ENCODE measurements around the gene CNGB1.
"Not testable (repeated sequence)": the region's sequence is repeated elsewhere in the genome, so short reads cannot be mapped to it uniquely, and the experiment has no call there.

Gene CNGB1

DNA sequence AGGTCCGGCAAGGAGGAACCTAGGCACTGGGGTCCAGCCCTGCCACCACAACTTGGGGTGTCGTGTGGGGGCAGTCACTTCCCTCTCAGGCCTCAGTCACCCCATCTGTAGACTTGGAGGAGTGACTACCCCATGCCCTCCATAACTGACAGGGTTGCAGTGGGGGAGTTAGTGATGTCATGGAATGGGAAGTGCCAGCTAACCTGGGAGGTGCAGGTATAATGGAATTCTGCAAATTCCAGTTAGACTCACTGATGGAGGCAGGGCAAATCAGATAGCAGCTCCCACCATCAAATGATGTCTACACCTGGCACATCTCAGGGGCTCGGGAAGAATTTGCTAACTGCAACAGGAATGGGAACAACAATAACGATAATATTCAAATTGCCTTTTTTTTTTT is 72.9 kb downstream of the CNGB1 start:
- Histone ChIP-seq H3K4me1 (ENCODE audit: insufficient read depth, low read length, poor library complexity, severe bottlenecking) (no peaks in the 10 kb centered on the region), H3K36me3 (ENCODE audit: insufficient read depth, low read length) (no peaks in the 10 kb centered on the region), H3K79me2 (ENCODE audit: insufficient read depth, low read length) (no peaks in the 10 kb centered on the region)

DNA sequence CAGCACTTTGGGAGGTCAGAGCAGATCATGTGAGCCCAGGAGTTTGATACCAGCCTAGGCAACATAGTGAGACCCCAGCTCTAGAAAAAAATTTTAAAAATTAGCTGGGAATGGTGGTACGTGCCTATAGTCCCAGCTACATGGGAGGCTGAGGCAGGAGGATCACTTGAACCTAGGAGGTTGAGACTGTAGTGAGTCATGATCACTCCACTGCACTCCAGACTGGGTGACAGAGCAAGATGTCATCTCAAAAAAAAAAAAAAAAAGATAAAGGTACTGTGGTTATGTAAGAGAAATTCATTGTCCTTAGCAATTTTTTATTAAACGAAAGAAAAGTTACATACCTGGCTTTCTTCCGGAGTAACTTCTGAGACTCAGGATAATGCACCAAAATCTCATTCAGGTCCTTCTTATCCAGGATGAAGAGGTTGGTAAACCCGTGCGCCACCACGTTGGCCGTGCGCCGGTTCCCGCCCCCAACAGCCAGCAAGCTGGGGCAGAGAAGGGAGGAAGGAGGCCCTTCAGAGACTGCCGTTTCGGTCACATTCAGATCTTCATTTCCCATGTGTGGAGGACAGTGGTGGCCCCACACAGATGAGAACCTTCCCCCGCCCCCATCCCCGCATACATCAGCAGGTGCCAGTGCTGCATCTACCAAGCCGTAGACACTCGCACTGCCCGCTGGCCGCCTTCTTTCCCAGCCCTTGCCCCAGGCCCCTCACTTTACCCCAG is 73.7 kb downstream of the CNGB1 start:
- no peaks in the 10 kb centered on the region for H3K36me3 ChIP-seq (ENCODE audit: insufficient read depth, low read length)
- TF ChIP-seq, protein P1, sequence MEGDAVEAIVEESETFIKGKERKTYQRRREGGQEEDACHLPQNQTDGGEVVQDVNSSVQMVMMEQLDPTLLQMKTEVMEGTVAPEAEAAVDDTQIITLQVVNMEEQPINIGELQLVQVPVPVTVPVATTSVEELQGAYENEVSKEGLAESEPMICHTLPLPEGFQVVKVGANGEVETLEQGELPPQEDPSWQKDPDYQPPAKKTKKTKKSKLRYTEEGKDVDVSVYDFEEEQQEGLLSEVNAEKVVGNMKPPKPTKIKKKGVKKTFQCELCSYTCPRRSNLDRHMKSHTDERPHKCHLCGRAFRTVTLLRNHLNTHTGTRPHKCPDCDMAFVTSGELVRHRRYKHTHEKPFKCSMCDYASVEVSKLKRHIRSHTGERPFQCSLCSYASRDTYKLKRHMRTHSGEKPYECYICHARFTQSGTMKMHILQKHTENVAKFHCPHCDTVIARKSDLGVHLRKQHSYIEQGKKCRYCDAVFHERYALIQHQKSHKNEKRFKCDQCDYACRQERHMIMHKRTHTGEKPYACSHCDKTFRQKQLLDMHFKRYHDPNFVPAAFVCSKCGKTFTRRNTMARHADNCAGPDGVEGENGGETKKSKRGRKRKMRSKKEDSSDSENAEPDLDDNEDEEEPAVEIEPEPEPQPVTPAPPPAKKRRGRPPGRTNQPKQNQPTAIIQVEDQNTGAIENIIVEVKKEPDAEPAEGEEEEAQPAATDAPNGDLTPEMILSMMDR (conservative IDR thresholded peaks at IDR 0.05; ENCODE audit: low read length), result no peak
- no peak for TF ChIP-seq EZH2phosphoT487 (IDR thresholded peaks at IDR 0.05; ENCODE audit: borderline replicate concordance)
- no peaks in the 10 kb centered on the region for H3K27me3 ChIP-seq (ENCODE audit: insufficient read depth, low read length, poor library complexity, severe bottlenecking)
- H3K4me2 ChIP-seq (ENCODE audit: low read depth, low read length, poor library complexity, severe bottlenecking), result no peak overlapping the region
- no peak overlapping the region for H2AFZ ChIP-seq (ENCODE audit: low read length)
- no peak overlapping the region for H3K9ac ChIP-seq (ENCODE audit: low read depth, low read length, poor library complexity, severe bottlenecking)
- no peak overlapping the region for H3K4me3 ChIP-seq (ENCODE audit: low read length, poor library complexity, severe bottlenecking)
- H3K9me3 ChIP-seq (ENCODE audit: insufficient read depth, low read depth, low read length), result no peaks in the 10 kb centered on the region
- H3K4me1 ChIP-seq (ENCODE audit: insufficient read depth, low read length, poor library complexity, severe bottlenecking), result no peaks in the 10 kb centered on the region
- no peaks in the 10 kb centered on the region for H3K79me2 ChIP-seq (ENCODE audit: insufficient read depth, low read length)
- H4K20me1 ChIP-seq (ENCODE audit: insufficient read depth, low read length, poor library complexity, severe bottlenecking), result no peaks in the 10 kb centered on the region
- no peaks in the 10 kb centered on the region for H3K9me2 ChIP-seq (replicated peaks; ENCODE audit: low read depth, low read length)
- H3F3A ChIP-seq (ENCODE audit: low read depth), result no peaks in the 10 kb centered on the region

More for the DNA sequence above, 72.9 kb downstream of the CNGB1 start:
- Histone ChIP-seq H3K4me3 (ENCODE audit: low read length, poor library complexity, severe bottlenecking) (no peak overlapping the region), H4K20me1 (ENCODE audit: insufficient read depth, low read length, poor library complexity, severe bottlenecking) (no peaks in the 10 kb centered on the region), H2AFZ (ENCODE audit: low read length) (no peak overlapping the region), H3K9me2 (replicated peaks; ENCODE audit: low read depth, low read length) (no peaks in the 10 kb centered on the region), H3K9ac (ENCODE audit: low read depth, low read length, poor library complexity, severe bottlenecking) (no peak overlapping the region), H3F3A (ENCODE audit: low read depth) (no peaks in the 10 kb centered on the region), H3K4me2 (ENCODE audit: low read depth, low read length, poor library complexity, severe bottlenecking) (no peak overlapping the region), H3K27me3 (ENCODE audit: insufficient read depth, low read length, poor library complexity, severe bottlenecking) (no peaks in the 10 kb centered on the region), H3K9me3 (ENCODE audit: insufficient read depth, low read depth, low read length) (no peaks in the 10 kb centered on the region)
- TF ChIP-seq EZH2phosphoT487 (IDR thresholded peaks at IDR 0.05; ENCODE audit: borderline replicate concordance), result no peak
- TF ChIP-seq, protein P1 (conservative IDR thresholded peaks at IDR 0.05; ENCODE audit: low read length), result no peak

DNA sequence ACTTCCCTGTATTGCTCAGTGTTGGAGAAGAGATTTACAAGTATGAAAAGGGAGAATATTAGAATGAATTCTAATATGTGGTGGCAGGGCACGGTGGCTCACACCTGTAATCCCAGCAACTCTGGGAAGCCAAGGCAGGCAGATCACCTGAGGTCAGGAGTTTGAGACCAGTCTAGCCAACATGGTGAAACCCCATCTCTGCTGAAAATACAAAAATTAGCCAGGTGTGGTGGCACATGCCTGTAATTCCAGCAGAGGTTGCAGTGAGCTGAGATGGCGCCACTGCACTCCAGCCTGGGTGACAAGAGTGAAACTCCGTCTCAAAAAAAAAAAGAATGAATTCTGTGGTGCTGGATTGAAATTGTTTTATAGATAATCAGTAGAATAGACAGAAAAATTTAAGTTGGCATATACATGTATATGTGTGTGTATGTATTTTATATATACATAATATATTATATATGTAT is 75.8 kb downstream of the CNGB1 start:
- not testable (repeated sequence) for H3F3A ChIP-seq (ENCODE audit: low read depth); H3K9me2 ChIP-seq (replicated peaks; ENCODE audit: low read depth, low read length); H3K4me2 ChIP-seq (ENCODE audit: low read depth, low read length, poor library complexity, severe bottlenecking); H4K20me1 ChIP-seq (ENCODE audit: insufficient read depth, low read length, poor library complexity, severe bottlenecking); H2AFZ ChIP-seq (ENCODE audit: low read length); H3K79me2 ChIP-seq (ENCODE audit: insufficient read depth, low read length); H3K36me3 ChIP-seq (ENCODE audit: insufficient read depth, low read length); H3K4me3 ChIP-seq (ENCODE audit: low read length, poor library complexity, severe bottlenecking); H3K27me3 ChIP-seq (ENCODE audit: insufficient read depth, low read length, poor library complexity, severe bottlenecking); H3K4me1 ChIP-seq (ENCODE audit: insufficient read depth, low read length, poor library complexity, severe bottlenecking); H3K9me3 ChIP-seq (ENCODE audit: insufficient read depth, low read depth, low read length); H3K9ac ChIP-seq (ENCODE audit: low read depth, low read length, poor library complexity, severe bottlenecking)
- TF ChIP-seq, protein P1 (conservative IDR thresholded peaks at IDR 0.05; ENCODE audit: low read length), result peak; percentile 21; the same call in 1 of the 2 replicates

All from Loucy (cell line).